ENCODE data around the gene MRPS9.
A peak's percentile ranks its signal among the peaks of the same experiment; 100 is the strongest.

MRPS9 gene

DNA sequence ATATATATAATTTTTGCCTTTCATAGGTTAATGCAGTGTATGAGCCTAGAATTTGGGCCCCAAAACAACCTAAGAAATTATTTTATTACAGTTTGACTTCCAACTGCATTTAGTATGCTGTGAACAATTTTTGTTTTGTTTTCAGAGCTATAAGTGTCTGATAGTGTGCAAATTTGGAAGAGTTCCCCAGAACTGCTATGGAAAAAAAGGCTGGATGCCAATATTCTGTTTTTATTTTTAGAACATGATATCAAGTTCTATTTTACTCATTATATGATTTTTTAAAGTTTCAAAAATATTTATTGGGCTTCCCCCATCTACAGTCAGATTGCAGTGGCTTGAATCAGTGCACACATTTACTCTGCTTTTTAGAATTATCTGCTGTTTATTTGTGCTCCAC lies 42.6 kb downstream of the MRPS9 start:
- DNase-seq: no peak

DNA sequence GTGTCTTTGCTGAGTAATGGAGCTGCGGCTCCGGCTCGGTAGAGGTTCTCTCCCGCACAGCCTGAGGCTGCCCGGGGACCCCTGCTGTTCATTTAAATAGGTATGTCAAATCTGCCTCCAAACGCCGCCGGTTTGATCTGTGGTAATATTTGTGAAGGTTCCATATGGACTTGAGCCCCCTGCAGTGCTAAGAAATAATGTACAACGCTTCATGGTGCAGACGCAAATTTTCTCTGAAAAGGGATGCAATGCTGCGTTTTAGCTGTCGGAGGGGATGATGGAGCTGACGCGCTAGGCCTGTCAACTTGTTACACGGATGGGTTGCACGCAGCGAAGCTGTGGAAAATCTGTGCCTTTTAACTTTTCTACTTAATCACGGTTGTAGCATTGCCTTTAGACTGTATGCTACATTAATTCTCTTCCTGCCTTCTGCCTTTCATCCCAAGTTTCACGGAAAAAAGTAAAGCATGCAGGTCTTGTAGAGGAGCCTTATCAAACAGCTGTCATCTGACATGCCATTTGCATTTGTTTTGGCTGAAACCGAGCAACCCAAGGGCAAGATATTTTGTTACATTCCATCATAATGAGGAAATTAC lies 43.2 kb downstream of the MRPS9 start:
- peak in 1 of 3 donors; percentile 5 for DNase-seq

DNA sequence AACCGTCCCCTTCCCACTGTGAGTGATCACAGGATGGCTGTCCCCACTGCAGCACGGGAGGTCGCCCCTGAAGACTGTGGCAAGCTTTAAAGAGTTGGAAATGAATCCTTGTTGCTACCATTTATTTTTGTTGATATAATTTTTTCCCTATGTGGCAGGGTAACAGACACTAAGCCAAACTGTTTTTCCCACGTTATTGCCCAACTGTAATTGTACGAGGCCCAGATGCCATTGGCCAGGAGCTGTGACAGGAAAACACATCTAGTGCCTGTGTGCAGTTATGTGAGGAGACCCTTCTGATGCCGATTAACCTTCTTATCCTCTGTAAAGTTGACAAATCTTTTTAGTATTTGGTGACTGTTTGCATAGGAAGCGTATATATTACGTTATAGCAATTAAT lies 44.2 kb downstream of the MRPS9 start:
- DNase-seq: no peak

DNA sequence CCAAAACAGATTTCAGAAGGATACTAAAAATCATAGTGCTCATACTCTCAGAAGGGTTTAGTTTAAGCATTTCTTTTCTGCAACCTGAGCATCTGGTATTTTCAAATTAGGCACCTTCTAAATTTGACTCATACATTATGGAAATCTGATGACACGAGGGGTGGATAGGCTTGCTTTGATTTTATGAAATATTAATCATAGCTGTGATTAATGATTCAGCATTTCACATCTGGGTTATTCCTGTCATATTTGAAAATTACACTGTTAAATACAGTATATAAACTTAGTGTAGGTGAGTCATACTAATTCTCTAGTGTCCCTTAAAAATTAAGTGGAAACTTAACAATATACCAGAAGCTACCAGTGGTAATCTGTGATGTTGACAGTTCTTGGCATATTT lies 47.7 kb downstream of the MRPS9 start:
- DNase-seq: peak in 2 of 3 donors; percentile 13 to 39

DNA sequence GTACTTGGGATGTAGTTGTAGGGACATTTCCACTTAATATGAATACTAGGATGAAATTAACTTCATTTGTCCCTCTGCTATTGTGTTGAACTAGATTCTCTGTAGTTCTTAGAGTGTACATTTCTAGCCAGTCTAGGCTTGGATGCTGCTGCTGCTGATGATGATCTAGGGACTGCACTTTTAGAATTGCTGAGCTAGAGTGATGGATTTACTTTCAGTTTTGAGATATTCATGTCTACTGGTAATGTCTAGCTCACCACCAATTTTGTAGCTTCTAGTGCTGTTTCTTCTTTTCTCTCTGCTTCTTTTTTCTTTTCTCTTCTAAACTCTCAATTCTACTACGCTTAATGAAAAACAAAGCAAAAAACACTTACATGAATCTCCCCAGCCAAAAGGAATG lies 49.4 kb downstream of the MRPS9 start:
- DNase-seq: no peak

DNA sequence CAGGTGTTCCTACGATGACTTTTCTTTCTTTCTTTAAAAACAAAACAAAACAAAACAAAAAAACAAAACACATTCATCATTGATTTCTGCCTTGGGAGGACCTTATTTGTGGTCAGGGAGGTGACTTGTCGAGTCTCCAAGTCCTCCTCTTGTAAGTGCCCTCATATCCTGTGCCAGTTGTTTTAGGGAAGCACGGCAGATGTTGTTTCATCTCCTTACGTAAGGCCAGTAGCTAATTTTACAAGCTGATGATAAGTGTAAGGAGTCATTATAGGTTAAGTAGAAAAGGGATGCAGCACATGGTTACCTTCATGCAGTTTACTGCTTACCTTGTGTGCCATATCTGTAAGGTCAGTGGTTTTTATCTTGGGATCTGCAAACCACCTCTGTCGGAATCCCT lies 52.2 kb downstream of the MRPS9 start:
- no peak for DNase-seq

DNA sequence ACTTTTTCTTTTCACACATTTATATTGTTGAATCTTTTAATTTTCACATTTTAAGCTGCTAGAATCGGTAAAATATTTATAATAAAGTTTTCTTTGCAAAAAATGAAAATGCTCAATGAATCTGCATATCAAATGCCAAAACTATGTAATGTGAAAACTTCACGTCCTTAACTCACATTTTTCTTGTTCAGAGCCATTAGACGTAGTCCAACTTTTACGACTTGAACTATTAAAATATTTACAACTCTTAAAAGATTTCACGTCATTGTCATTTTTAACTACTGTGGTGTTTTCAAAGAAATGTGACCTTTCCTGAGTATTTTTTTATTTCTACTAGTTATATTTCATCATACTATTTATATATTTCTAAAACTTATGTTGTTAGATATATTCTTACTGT lies 54.9 kb downstream of the MRPS9 start:
- no peak for DNase-seq

DNA sequence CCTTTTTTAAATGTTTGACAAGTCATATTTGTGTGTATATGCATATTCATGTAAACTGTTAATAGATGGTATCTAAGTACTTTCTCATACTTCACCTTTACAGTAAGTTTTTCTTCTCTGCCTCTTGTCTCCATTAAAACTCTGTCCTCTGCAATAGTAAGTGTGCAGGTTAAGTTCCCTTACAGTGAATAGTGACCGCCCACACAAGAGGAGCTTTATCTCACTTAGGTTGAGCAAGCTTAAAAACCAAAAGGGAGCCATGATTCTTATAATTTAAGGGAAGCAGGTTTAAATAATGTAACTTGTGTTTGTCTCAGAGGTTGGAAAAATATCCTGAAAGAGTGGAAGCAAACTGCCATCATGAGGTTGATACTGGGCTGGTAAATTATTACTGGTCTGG lies 61.3 kb downstream of the MRPS9 start:
- peak in 2 of 3 donors; percentile 26 to 29 for DNase-seq

DNA sequence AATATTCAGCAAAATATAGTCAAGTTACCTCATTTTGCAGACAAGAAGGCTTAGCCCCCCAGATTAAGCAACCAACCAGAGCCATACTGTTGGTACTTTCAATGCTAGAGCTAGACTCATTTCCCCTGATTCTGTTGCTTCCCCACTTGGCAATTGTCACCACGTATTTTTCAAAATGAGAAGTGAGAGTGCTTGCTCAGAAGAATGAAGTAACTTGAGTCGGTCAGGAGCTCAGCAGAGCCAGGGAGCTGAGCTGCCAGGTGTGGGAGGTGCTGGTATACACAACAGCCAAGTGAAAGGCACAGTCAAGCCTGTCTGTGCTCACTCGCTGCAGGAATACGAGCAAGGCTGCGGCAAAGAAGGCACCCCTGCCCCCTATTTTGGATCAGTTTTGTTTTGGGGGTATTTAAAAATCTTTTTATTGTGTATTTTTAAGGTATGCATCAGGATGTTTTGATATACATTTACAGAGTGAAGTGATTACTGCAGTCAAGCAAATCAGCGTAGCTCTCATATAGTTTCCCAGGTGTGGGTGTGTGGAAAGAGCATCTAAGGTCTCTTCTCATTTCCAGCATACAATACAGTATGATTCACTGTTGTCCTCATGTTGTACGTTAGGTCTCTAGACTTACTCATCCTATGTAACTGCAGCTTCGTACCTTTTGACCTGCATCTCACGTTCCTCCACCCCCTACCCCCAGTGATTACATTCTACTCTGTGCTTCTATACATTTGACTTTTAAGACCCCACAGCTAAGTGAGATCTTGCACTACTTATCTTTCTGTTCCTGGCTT lies 62.4 kb downstream of the MRPS9 start:
- peak; percentile 47 to 62 (median 52) for DNase-seq

DNA sequence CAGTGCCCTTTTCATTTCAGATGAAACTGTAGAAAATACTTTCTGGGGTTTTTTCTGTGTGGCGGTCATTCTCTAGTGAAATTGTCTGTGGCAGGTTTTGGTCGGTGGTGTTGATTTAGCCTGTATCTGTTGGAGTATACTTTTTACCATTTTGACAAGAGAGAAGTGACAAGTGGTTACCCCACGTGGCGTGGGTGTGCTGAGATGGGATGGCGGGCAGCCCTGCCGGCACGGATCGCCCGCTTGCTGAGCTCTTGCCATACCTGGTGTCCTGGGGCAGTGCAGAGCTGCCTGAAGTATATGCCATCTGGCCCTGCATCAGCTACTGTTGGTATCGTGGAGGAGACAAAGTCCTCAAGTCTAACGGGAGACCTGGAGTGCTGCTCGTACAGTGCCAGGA lies 64.1 kb downstream of the MRPS9 start:
- no peak for DNase-seq

DNA sequence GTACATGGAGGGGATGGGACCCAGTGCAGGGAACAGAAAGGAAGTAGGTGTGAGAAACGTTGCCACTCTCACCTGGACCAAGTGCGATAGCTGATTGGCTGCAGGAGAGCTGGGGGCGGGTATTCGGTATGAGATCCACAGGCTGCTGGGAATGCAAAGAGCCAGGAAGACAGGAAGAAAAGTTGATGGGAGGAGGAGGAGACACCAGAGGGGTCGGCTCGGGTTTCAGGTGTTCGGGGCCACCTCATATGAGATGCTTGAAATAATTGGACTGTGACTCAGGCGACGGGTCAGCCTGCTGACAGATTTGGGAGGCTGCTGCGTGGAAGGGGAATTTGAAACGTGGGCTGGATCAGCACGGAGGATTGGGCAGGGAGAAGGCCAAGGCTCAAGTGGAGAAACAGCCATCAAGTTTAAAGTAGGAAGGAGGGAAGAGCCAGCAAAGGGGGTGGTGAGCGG lies 65.1 kb downstream of the MRPS9 start:
- no peak for DNase-seq

DNA sequence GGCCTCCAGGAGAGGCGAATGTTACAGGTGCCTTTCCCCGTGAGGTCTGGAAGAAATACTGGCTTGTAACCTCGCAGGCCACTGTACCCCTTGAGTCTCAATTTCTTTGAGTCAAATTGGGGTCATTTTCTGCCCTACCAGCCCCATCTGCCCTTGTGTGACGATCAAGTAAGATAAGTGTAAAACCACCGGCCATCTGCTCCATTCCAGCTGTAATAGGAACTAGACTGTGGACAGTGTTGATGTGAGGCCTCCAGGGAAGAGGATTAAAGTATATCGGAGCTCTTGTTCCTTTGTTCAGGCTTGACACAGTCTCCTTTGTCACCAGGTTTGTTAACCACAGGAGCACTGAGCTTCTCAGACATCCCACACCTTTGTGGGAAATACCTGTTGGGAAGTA lies 65.6 kb downstream of the MRPS9 start:
- DNase-seq: no peak

DNA sequence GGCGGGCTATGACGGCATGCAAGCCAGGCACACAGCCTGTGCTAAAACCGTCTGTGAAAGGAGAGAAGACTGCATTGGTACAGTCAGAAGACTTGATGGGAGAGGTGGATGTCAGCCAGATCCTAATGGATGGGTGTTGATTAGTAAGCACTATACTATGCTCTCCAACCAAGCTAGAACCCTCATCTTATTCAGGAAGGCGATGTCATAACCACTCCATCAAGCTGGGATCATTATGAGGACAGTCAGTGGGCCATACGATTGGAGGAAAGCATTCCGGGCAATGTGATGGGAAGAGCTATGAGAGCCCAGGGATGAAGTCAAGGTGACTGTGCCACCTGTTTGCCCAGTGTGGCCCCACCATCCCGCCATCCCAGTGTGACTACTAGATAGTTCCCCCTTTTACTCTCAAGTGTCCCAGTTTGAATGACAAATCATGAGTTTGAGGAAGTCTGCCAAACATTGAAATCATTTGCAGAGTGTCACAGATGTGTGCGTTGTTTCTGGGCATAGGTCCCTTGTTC lies 66.4 kb downstream of the MRPS9 start:
- DNase-seq: peak in 2 of 3 donors; percentile 10 to 33

DNA sequence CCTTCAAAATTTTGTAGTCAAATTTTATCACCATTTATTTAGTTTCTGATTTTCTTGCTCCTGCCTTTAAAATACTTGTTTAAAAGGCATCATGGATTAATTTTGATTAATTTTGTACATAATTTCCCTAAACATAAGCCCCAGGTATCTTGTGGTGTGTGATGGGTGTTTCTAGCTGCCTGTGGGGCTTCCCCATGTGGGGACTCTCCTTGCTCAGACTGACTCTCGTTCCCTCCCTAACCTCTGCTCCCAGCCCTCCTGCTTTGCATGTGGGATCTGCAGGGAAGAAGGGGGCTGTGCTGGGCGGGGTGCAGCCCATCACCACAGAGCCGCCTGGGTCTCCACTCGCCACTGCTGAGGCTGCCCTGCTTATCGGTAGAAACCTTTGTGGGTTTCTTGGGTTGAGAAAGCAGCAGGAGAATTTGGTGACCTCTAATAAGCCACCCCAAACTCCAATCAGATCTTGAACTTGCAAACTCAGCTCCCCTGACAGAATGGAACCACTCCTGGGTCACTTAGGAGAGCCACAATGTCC lies 72.5 kb downstream of the MRPS9 start:
- DNase-seq: no peak

DNA sequence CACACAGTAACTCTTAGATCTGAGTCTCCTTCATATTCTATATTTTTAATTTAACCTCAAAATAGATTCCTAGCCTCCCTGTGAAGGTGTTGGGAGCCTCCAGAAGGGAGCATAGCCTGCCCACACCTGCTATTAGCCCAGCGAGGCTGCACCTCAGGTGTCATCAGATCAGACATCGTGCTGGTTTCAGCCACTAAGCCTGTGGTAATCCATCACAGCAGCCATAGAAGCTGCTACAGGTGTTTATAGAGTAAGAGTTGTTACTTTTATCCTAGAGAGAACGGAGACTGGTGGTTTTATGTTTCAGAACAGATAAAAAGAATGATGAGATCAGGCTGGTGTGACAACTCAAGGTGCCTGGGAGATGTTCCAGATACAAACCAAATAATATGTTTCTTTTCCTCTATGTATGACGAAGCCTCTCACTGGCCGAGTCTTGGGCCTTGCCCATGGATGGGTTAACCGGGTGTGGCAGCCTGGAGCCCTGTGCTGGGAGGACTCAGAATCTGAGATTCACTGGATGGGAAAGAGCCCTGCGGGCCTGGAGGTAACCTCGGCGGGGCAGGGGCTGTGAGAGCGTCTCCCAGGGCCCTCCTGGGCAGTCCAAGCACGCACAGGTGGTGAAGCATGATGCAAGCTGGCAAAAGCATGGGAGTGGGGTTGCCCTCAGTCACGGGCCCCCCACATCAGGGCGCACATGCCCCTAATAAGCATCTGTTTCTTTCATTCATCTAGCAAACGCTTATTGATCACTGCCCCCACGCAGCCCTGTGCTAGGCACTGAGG lies 73.7 kb downstream of the MRPS9 start:
- no peak for DNase-seq

DNA sequence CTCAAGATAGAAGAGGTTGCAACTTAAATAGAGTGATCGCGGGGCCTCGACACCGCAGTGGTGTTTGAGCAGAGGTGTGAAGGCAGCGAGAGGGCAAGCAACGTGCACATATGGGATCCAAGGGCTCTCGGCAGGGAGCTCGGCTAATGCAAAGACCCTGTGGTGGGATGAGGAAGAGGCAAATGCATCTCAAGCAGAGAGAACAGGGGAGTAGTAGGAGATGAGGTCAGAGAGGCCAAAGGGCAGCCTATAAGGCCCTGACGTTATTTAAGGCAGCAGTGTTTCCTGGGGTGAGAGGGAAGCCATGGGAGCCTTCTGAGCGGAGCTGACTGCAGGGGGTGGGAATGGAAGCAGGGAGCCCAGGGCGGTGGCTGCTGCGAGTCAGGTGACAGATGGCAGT lies 74.5 kb downstream of the MRPS9 start:
- DNase-seq: no peak

DNA sequence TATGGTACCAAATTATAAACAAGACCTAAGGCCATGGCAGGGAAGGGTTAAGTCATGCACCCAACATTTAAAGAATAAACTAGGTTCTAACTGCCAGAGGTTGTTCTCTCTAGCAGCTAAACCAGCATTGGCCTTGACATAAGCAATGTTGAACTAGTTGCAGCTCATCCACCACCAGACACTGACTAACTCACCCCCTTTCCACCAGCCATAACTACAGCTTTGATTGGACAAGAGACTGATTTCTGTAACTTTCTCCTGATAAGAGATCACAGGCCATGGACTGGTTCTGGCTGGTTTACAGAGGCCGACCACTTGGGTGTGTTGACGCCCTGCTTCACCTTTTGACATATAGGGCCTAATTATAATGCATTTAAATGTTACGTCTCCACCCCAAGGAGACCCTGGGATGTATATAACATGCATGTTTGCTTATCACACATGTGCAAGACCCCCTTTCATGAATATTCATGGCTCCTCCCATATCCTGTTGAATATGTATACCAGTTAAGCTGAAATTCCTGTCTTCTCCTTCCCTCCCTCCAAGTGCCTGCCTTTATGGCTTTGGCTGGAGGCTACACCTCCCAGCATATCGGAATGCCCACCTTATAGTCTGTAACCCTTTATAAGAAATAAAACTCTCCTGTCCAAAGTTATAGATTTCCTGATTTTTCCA lies 75.9 kb downstream of the MRPS9 start:
- no peak for DNase-seq

DNA sequence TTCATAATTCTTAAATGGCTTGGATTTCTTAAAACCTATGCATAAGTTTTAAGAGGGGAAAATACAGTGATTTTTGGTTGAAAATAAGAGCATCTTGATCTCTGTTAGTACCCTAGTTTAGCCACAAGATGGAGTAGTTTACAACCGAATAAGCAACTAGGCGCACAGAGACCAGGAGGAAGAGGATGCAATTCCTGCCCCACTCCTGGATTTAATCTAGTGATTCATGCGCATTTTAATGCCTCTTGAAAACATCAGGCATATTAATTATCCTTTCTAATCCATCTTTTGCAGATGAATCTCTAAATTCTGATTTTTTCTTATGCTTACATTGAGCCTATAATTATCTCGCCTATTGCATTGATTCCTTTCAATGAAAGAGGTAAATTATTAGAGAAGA lies 76.7 kb downstream of the MRPS9 start:
- peak; percentile 60 to 74 (median 68) for DNase-seq

DNA sequence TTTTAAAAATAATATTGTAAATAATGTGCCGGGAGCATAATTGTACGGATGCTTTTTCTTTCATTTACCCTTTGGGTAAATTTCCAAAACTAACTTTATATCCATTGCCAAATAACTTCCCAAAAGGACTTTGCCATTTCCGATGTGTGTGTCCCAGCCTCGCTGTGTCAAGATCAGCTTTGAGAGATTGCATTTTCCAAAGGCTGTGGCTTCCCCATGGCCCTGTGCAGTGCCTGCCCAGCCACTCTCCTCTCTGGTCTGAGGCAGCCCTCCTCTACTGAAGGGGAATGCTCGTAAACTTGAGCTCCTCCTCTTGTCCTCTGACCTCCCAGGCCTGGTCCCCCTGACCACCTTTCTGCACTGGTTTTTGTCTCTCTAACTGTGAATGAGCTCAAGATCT lies 78.5 kb downstream of the MRPS9 start:
- no peak for DNase-seq

DNA sequence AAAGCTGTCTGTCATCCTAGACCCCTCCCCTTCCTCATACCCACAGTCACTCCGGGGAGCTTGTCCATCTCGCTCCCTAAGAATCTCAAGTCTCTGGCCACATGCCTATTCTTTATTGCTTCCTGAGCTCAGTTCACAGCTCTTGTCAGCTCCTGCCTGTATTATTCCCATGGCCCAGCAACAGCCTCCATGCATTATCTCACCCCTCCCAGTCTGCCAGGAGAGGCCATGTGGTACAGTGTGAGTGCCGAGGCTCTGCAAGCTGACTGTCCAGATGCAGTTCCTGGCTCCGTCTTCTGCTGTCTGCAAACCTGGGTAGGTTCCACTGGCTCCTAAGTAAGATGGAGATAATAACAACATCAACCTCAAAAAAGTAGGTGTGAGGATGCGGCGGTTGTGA lies 79.7 kb downstream of the MRPS9 start:
- DNase-seq: no peak

DNA sequence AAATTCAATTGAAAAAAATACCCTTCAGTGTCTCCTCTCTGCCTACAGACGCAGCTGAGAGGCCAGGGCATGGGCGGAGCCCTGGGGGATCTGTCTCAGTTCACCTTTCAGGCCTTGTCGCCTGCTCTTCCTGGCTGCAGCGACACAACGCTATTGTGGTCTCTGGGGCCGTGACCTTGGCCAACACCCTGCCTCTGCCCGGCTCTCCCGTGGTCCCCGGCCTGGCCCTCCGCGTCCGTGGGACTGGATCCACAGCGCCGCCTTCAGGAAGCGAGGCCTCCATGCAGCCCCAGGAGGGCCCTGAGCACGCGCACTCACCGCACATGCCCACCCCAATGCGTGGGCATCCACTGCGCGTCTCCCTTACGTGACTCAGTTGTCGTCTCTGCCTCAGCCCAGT lies 81.1 kb downstream of the MRPS9 start:
- peak; percentile 23 to 31 (median 29) for DNase-seq

DNA sequence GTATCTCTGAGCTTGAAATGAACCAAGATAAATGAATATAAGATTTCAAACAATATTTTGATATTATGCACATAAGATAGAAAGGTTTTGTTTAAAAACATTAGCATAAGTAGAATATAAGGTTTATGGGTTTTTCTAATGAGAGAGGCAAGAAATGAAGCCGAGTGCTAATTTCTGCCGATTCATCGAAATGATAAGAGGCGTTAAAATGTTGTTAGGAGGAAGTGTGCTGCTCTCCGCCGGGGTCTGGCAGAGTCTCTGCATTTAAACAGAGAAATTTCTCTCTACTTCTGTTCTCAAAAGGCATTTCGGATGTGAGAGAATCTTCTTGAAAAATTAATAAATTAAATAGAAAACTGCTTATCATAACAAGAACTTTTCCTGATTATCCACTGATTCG lies 83.6 kb downstream of the MRPS9 start:
- DNase-seq: peak in 1 of 3 donors; percentile 17

DNA sequence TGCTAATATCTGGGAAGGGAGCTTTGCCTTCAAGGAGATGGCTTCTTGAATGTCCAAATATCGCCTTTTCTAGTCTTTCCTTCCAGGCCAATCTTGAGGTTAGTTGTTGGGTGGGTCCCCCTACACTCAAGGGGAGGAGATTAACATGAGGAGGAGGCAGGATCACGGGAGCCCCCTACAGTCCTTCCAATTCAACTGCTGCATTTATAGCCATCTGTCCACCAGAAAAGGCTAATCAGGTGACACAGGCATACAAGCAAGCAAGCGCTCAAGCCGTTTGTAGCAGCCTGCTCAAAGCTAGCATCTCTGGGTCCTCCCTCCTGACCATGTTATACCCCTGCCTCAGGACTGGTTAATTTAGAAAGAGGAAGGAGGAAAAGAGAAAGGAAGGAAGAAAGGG lies 87.6 kb downstream of the MRPS9 start:
- no peak for DNase-seq

Data from suppressor macrophage treated with lipopolysaccharide for 1 hour (primary cell).